Stimulated activated CD8-positive, alpha-beta memory T cell treated with anti-CD3 and anti-CD28 coated beads, Interleukin-2, amount 100 ng/mL, for 1 hour (primary cell): ENCODE measurements around the gene DIP2B.

Experiments used
- DNase-seq, 2 donors: peaks; one replicate each; pipeline ENCODE4 v3.0.0-alpha.2; 2020; ENCODE audit warnings: low read depth in 2 of 2

The DIP2B gene

GRCh38 chr12:50574601-50575348, 70.0 kb downstream of the DIP2B start:
- DNase-seq, result no peak

DNA sequence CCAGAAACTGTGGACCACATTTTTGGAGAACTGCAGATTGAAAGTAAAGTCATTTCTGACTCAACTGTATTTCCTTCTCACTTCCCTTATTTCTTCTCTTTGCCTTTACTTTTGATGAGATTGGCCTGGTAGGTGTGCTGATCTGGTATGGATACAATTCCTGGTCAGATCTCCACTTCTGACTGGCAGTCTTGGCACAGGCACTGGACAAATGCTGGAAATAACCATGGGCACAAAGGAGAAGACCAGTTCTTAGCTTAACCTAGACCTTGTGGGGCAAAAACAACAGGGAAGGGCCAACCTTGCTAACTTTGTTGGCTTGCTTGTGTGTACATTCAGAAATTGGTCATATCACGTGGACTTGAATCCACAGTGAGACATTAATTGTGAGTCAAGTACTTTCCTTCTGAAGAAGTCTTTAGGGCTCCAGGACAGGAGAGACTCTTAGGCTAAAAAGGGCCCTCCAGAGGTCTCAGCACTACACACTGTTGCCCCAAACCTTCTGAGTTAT, 75.0 kb downstream of the DIP2B start:
- DNase-seq, result no peak

DNA sequence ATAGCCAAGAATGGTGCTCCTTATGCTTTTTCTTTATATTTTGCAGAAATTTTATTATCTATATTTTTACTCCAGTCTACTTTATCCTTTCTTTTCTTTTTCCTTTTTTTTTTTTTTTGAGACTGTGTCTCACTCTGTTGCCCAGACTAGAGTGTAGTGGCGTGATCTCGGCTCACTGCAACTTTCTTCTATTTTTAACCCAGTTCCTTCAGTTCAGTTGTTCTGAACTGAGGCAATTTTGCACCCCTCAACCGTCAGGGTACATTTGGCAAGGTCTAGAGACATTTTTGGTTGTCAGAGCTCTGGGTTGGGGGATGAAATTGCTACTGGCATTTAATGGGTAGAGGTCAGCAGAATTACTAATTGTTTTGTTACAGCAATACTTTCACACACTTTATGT, 75.7 kb downstream of the DIP2B start:
- no peak for DNase-seq

DNA sequence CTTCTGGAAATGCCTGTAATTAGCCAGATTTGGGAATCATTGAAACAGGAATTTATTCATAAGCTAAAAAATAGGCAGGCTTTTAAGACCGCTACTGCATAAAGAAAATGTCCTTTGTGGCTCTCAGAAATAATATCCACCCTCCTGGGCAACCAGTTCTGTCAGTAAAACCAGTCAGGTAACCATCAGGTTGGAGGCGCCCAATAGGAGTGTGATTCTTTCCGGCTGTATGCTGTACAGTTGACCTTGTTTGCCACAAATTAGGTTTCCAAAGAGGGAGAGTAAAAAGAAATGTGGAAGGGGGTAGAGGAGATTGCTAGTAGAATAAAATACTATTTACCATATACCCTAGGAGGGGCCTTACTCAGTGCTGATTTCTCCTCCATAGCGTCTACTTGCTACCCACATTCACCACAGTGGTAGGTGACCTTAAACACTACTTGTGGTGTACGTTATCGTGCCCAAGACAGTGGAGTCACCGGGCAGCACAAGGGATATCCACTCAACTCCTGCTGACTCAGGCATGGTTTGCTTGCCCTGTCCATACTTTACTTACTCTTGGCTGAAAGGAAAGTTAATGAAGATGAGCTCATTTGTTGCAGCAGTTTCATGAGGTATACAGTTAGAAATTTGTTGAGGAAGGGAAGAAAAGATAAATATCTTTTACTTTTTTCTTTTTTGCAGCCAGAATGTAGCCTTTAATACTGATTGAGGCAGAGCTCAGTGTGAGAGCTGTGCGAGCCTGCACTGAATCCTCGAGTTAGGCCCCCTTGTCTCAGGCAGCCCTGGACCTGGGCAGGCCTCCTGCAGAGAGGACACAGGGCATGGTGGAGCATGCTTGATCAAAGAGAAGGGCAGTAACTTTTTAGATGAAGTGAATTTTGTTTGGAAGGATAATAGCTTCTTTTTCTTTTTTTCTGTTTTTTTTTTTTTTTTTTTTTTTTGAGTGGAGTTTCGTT, 76.7 kb downstream of the DIP2B start:
- DNase-seq, result no peak

- no peak for DNase-seq
Observed at GRCh38 chr12:50584135-50584534, 79.3 kb downstream of the DIP2B start.

DNA sequence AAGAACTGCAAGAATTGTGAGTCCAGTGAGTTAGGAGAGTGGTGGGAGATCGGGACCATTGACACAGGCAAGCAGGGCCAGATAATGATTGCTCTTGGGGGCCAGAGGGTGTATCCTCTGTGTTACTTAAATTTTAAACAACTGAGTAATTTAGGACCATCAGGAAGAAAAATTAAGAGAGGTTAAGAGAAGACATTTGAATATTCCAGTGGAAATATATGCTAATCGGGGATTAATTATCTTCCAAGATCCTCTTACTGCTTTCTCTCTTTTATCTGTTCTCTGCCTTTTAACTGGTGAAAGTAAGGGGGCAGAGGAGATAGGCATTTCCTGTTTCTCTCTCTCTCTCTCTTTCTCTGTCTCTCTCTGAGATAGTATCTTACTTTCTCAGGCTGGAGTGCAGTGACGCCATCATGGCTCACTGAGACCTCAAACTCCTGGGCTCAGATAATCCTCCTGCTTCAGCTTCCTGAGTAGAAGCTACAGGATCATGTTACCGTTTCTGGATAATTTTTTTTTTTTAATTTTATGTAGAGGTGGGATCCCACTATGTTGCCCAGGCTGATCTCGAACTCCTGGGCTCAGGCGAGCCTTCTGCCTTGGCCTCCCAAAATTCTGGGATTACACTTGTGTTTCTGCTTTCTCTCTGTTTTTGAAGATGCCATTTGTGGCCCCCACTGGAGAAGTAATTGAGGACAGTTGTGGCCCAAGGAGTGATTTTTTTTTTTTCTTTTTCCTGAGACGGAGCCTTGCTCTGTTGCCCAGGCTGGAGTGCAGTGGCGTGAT, 85.1 kb downstream of the DIP2B start:
- no peak for DNase-seq

- no peak for DNase-seq
Observed at GRCh38 chr12:50590869-50591268, 86.1 kb downstream of the DIP2B start.

DNA sequence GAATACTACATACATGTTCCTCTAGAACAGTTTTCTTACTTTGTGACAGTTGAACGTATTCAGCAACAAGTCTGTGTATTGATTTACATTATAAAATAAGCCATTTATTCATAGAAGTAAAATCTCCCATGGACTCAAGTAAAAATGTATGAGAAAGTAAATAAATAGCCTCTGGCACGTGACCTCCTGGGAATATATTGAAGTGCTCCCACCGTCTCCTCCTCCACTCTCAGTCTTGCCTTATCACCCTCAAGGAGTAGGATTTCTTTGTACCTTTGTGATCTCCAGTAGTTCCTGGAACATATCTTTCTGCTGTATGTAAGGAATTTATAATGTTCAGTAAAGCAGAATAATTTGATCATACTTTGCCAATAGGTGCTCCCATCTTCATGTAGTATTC, 90.9 kb downstream of the DIP2B start:
- no peak for DNase-seq

DNA sequence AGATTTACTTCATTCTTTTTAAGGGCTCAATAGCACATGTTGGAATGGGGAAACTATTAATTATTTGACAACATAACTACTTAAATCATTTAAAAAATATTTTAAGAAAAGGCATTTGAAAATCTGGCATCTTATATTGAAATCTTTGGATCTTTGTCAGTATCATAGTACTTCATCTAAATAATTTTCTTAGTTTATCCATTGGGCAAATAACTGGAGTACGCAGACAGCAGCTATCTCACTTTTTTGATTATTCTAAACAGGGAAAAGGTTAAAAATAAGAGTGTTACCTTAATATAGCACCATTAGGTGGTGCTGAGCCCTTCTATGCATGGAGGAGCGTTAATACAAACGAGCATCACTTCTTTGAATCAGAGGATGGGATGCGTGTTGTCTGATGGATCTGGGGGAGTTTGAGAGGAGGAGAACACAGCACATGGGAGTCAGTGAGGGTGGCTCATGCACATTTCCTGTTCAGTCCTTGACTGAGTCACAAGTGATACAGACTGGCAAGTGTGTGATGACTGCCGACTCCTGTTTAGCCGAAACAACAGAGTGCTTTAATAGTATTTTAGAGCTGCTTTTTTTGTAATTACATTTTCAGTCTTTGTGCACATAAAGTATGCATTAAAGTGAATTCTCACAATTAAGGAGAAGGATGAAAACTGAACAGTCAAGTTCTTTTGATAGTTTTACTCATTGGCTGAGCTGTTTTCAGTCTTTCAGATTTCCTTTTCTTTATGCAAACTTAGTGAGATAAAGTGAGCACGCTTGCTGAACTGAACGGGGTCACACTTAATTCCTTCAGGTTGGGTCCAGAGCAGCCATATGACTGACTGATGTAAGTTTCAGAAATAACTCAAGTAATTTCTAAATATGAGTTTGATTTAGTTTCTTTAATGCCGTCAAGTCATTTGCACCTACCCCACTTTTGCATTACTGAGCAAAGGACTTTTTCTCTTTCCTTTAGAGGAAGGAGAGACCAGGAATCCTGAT, 92.7 kb downstream of the DIP2B start:
- DNase-seq, result peak; percentile 8 to 13

GRCh38 chr12:50598321-50598862, 93.6 kb downstream of the DIP2B start:
- DNase-seq, result no peak

GRCh38 chr12:50599366-50600095, 94.7 kb downstream of the DIP2B start:
- no peak for DNase-seq

GRCh38 chr12:50600364-50600763, 95.6 kb downstream of the DIP2B start:
- no peak for DNase-seq

DNA sequence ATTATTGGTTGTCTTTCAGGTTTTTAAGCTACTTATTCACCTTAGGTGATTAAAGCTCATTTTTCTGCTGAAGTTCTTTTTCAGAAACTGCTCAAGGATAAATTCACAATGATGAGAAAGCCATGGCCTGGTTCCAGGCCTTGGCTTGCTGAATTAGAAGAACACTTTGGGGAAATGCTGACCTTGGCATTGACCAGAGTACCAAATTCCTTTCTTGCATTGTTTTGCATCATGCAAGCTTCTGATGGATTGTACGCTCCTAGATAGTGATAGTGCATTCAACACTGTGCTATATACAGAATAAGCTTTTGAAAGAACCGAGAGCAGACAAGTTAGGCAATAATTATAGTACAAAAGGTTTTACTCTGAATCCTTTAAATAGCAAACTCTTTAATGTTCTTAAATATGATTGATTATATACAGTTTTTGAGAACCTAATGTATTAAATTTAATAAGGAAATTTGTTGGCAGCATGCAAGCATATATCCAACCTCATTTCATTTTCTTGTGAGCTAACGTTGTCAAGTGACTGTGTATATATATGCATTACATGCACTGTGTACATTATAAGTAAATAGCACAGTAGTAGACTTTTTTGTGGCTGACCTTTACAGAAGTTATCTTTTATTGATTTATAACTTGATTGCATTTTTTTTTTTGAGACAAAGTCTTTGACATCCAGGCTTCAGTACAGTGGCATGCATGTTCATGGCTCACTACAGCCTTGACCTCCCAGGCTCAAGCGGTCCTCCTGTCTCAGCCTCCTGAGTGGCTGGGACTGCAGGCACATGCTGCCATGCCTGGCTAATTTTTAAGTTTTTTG, 99.2 kb downstream of the DIP2B start:
- DNase-seq, result no peak

- no peak for DNase-seq
Observed at GRCh38 chr12:50604640-50604920, 99.8 kb downstream of the DIP2B start.

- no peak for DNase-seq
Observed at GRCh38 chr12:50606675-50607375, 102.0 kb downstream of the DIP2B start.

DNA sequence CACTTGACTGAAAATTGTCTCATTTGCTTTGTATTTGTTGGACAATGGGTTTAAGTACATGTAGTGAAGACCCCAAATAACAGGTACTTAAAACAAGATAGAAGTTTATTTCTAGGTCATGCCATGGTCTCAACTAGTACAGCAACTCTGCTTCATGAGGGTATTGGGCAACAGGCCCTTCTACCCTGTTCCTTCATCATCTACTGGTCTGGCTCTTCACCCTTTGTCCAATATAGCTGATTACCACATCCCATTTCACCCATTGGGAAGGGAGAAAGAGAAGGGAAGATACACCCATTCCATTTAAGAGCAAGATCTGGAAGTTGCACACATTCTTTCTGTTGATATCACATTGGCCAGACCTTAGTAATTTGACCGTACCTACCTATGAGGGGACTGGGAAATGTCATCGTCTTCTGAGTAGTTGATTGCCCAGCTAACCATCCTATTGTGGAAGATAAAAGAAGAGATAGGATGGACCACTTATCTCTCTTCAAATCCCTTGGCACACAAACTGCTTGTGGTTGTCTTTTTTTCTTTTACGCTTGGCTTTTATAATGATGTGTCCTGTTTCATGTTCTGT, 104.6 kb downstream of the DIP2B start:
- no peak for DNase-seq

DNA sequence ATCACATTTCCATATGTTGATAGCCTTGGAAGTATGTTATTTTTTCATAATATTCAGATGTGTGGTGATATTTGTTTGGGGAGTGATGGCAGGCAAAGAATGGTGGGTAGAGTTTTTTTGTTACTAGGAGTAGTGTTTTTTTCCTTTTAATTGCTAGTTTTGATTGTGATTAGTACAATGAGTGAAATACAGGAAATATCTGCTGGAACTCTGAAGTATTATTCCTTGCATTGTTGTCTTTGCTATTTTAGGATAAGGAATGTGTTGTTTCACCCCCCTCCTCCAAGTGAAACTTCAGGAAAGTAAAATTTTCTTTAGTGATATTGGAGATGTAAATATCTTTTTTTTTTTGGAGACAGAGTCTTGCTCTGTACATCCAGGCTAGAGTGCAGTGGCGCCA, 105.4 kb downstream of the DIP2B start:
- DNase-seq, result no peak
